22Rv1 (cell line): Measurements from ENCODE around the gene ACTG1.

Source experiments
- ZFX ChIP-seq: fragments of 450-650 bp; IDR thresholded peaks from 2 replicates; pipeline ENCODE4 v1.6.1; 2017; ENCODE audit warnings: antibody characterized with exemption, borderline replicate concordance
- TF ChIP-seq, protein P1 (sequence below): fragments of 450-650 bp; IDR thresholded peaks from 2 replicates; pipeline ENCODE4 v1.5.1; 2017; ENCODE audit warnings: mild to moderate bottlenecking

DNA sequence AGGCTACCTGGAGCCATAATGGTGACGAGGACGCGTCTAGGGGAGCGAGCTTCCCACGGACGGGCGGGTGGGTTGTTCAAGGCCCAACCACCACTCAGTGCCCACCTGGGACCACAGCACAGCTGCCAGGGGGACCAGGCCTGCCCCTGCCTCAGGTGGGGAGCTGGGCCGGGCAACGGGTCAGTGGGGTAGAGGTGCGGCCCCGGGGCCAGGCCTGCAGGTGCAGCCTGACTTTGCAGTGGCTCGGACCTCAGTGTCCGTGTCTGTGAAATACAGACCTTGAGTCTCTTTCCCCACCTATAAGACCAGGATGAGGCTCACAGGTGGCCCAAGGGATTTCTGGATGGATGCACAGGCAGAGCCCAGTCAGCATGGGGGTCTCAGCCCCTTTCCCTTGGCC lies 43.3 kb downstream of the ACTG1 start:
- TF ChIP-seq, protein P1, sequence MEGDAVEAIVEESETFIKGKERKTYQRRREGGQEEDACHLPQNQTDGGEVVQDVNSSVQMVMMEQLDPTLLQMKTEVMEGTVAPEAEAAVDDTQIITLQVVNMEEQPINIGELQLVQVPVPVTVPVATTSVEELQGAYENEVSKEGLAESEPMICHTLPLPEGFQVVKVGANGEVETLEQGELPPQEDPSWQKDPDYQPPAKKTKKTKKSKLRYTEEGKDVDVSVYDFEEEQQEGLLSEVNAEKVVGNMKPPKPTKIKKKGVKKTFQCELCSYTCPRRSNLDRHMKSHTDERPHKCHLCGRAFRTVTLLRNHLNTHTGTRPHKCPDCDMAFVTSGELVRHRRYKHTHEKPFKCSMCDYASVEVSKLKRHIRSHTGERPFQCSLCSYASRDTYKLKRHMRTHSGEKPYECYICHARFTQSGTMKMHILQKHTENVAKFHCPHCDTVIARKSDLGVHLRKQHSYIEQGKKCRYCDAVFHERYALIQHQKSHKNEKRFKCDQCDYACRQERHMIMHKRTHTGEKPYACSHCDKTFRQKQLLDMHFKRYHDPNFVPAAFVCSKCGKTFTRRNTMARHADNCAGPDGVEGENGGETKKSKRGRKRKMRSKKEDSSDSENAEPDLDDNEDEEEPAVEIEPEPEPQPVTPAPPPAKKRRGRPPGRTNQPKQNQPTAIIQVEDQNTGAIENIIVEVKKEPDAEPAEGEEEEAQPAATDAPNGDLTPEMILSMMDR, result no peak
- TF ChIP-seq ZFX, result no peak
